Psoas muscle (tissue), 8 donors: ENCODE data around the gene GJE1. TPM values are rescaled to one million over a fixed set of nuclear protein-coding genes. Genes with fewer than 3 reads are reported as not detected.

Experiments
- ATAC-seq, 4 donors: fragments of 200-7000 bp; cut with Tn5 transposase; one replicate each; pipeline ENCODE4 v1.9.1; 2020; ENCODE audit warnings: moderate library complexity in 3 of 4, mild to moderate bottlenecking in 2 of 4
- DNase-seq, 2 donors: peaks; one replicate each; pipeline ENCODE4 v3.0.0-alpha.2; 2020
- H3K27ac ChIP-seq: fragments of 200-600 bp; one replicate; pipeline ENCODE4 v1.8.0; 2022
- H3K27me3 ChIP-seq, 3 donors: fragments of 200-600 bp in 1 of 3; one replicate each; pipeline versions ENCODE4 v1.6.1 to v1.8.0; 2013 to 2022; ENCODE audit warnings: low read length in 2 of 3, mild to moderate bottlenecking in 2 of 3, moderate library complexity in 1 of 3; ENCODE audit not compliant: insufficient read depth in 3 of 3
- H3K36me3 ChIP-seq, 2 donors: fragments of 200-600 bp in 1 of 2; one replicate each; pipeline versions ENCODE4 v1.6.1 to v1.8.0; 2013 to 2022; ENCODE audit warnings: low read depth in 1 of 2, mild to moderate bottlenecking in 1 of 2, moderate library complexity in 1 of 2; ENCODE audit not compliant: insufficient read depth in 1 of 2
- H3K4me1 ChIP-seq: fragments of 200-600 bp; one replicate; pipeline ENCODE4 v1.8.0; 2022
- H3K4me3 ChIP-seq: fragments of 200-600 bp; one replicate; pipeline ENCODE4 v1.8.0; 2022; ENCODE audit warnings: mild to moderate bottlenecking
- H3K9me3 ChIP-seq: fragments of 200-600 bp; one replicate; pipeline ENCODE4 v1.8.0; 2022
- WGBS, 3 donors: extraction: QIAGEN DNeasy Blood & Tissue Kit; methylation state at CpG; one replicate each; pipeline versions ENCODE4 v1.1.6 to v1.1.7; 2013; 5-methylcytosine and 5-hydroxymethylcytosine counted together
- intact Hi-C, 2 donors: fragments of 100-400 bp; cut with DNase I; formaldehyde crosslinking; loops; one replicate each; pipeline versions ENCODE4 v1.11.0 to v1.14.2; 2022
- polyA plus RNA-seq, 3 donors: library from polyadenylated mRNA; stranded (reverse); fragments of 200-250 nt; gene quantifications; one replicate each; pipeline ENCODE4 v1.2.3, GENCODE V29; 2013
- total RNA-seq, 4 donors: library from RNA; stranded (reverse); fragmentation: NEBNext Ultra II Directional in 2 of 4; extraction: Animal tissue kit (Norgen Biotek cat#: 25700) in 2 of 4; gene quantifications; one replicate each; pipeline versions ENCODE4 v1.2.1 to v1.2.4, GENCODE V29; 2021 to 2023
- TF ChIP-seq, protein P1 (sequence below): fragments of 200-600 bp; IDR thresholded peaks from one replicate; pipeline ENCODE4 v1.8.0; 2022; ENCODE audit warnings: antibody characterized with exemption
- donor health status: healthy with polysubstance abuse.
- donor health status: DM: no; HTN: no; CAD: no; lungs with moderate emphysema.
- donor health status: Bipolar disorder and iron deficiency.
- donor health status: healthy.
- donor health status: DM: yes; HTN: yes; CAD: no.
- donor health status: DM: no; HTN: no; CAD: no.
- donor health status: DM: no; HTN: no; CAD: no.
- donor health status: DM: yes; HTN: yes; CAD: no.

Gene GJE1
- total and polyA plus RNA-seq, 7 donors = not detected

DNA sequence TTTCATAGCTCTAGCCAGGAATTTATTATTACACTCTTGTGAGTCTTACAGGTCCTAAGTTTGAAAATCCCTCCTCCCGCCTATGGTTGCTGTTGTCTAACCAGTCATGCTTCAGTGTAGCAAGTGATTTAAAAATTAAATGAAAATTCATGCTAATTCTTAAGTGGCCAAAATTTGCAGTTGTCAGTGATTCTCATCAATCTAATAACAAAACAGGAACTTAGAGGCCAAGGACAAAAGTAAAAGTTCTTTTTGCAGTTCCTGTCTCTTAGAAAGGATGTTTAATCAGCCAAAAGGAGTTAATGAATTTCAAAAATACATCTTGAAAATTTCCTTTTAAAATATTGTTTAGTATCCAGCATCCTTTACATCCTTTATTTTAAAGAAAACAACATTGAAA is 50.6 kb downstream of the GJE1 start:
- Histone ChIP-seq H3K4me1 (peaks cover 14% of the 10 kb centered on the region), H3K4me3 (no peak overlapping the region), H3K9me3 (no peaks in the 10 kb centered on the region), H3K27me3 (no peaks in the 10 kb centered on the region), H3K36me3 (no peaks in the 10 kb centered on the region), H3K27ac (no peak overlapping the region)
- ATAC-seq = no peak
- WGBS, 3 donors = 87 to 97% (median 89%) methylated on average over 1 of the region's 1 CpG
- TF ChIP-seq, protein P1, sequence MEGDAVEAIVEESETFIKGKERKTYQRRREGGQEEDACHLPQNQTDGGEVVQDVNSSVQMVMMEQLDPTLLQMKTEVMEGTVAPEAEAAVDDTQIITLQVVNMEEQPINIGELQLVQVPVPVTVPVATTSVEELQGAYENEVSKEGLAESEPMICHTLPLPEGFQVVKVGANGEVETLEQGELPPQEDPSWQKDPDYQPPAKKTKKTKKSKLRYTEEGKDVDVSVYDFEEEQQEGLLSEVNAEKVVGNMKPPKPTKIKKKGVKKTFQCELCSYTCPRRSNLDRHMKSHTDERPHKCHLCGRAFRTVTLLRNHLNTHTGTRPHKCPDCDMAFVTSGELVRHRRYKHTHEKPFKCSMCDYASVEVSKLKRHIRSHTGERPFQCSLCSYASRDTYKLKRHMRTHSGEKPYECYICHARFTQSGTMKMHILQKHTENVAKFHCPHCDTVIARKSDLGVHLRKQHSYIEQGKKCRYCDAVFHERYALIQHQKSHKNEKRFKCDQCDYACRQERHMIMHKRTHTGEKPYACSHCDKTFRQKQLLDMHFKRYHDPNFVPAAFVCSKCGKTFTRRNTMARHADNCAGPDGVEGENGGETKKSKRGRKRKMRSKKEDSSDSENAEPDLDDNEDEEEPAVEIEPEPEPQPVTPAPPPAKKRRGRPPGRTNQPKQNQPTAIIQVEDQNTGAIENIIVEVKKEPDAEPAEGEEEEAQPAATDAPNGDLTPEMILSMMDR = no peak
- intact Hi-C loops = no loop called here
- DNase-seq = no peak

DNA sequence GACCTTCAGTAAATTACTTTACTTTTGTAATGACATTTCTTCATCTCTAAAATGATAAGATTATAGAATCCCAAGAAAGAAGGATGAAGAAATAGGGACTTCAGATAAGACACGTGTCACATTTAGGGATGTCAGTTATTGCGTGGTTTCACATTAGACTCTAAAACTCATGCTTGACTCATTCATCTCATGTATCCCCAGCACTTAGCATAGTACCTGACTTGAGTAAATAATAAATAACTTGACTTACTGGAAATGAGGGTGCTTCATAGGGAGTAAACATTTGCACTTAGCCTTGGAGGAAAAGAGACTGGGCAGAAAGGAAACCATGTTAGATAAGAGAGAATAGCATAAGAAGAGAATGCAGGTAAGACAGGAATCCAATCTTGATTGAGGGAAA is 51.6 kb downstream of the GJE1 start:
- DNase-seq (no peak), ATAC-seq (no peak)
- intact Hi-C loops = no loop called here
- H3K4me1 ChIP-seq = peaks cover 14% of the 10 kb centered on the region
- WGBS, 3 donors = 95 to 98% (median 96%) methylated on average over 2 of the region's 2 CpGs
- H3K36me3 ChIP-seq = peaks cover 0 to 2% of the 10 kb centered on the region in 2 donors
- no peak overlapping the region for H3K4me3 ChIP-seq
- no peaks in the 10 kb centered on the region for H3K9me3 ChIP-seq
- TF ChIP-seq, protein P1 = no peak
- no peak overlapping the region for H3K27ac ChIP-seq
- H3K27me3 ChIP-seq = no peaks in the 10 kb centered on the region

Other genes starting within 250 kb of the GJE1 start
- gene NMBR, start 14.2 kb downstream of the GJE1 start, total RNA-seq = not detected
- gene NMBR, start 14.2 kb downstream of the GJE1 start, polyA plus RNA-seq = not detected
- gene VTA1, start 14.3 kb downstream of the GJE1 start, total RNA-seq = 10 to 100 TPM; 46.9 to 57.9 (median 54.2) TPM
- gene VTA1, start 14.3 kb downstream of the GJE1 start, polyA plus RNA-seq = 100 to 1,000 TPM in 1 of 3 donors, 10 to 100 TPM in 2; 47.2 to 101 (median 69.7) TPM
- 1 to 10 TPM in 3 of 4 donors, under 1 TPM in 1; 0.59 to 2.3 (median 2.1) TPM for gene ADGRG6, start 169.1 kb downstream of the GJE1 start, total RNA-seq
- under 1 TPM; 0.32 to 0.59 (median 0.55) TPM for gene ADGRG6, start 169.1 kb downstream of the GJE1 start, polyA plus RNA-seq